Retina (tissue), 1 donor: Measurements from ENCODE around the gene CAMK4.
A peak's percentile ranks its signal among the peaks of the same experiment; 100 is the strongest.

ENCODE experiments used
- DNase-seq: peaks from one replicate; pipeline ENCODE4 v3.0.0-alpha.2; 2016

The CAMK4 gene

GRCh38 chr5:111502956-111503355 lies 278.8 kb downstream of the CAMK4 start:
- DNase-seq, result no peak

- DNase-seq, result no peak
Observed at GRCh38 chr5:111505096-111505495, 280.9 kb downstream of the CAMK4 start.

GRCh38 chr5:111507276-111507675 lies 283.1 kb downstream of the CAMK4 start:
- DNase-seq, result no peak

- no peak for DNase-seq
Observed at GRCh38 chr5:111509119-111509518, 284.9 kb downstream of the CAMK4 start.

GRCh38 chr5:111511174-111511830 lies 287.1 kb downstream of the CAMK4 start:
- no peak for DNase-seq

- DNase-seq, result no peak
Observed at GRCh38 chr5:111511831-111512374, 287.7 kb downstream of the CAMK4 start.

- peak; percentile 97 for DNase-seq
Observed at GRCh38 chr5:111512375-111513130, 288.4 kb downstream of the CAMK4 start, which contains the start of gene STARD4. Gene STARD4, minus strand, starts transcription at chr5:111512535. Its CDS starts 5,102 bp downstream, at chr5:111507433.

GRCh38 chr5:111513131-111513520 lies 288.9 kb downstream of the CAMK4 start:
- DNase-seq, result no peak

GRCh38 chr5:111514087-111514486 lies 289.9 kb downstream of the CAMK4 start:
- DNase-seq, result no peak

GRCh38 chr5:111517853-111518501 lies 293.8 kb downstream of the CAMK4 start:
- DNase-seq, result no peak

GRCh38 chr5:111518777-111519176 lies 294.6 kb downstream of the CAMK4 start:
- no peak for DNase-seq

- no peak for DNase-seq
Observed at GRCh38 chr5:111520908-111521307, 296.7 kb downstream of the CAMK4 start.

- no peak for DNase-seq
Observed at GRCh38 chr5:111528056-111528455, 303.9 kb downstream of the CAMK4 start.

- DNase-seq, result no peak
Observed at GRCh38 chr5:111530298-111530740, 306.1 kb downstream of the CAMK4 start.

- no peak for DNase-seq
Observed at GRCh38 chr5:111532886-111533582, 308.9 kb downstream of the CAMK4 start.

- DNase-seq, result no peak
Observed at GRCh38 chr5:111535879-111536549, 311.8 kb downstream of the CAMK4 start.

- DNase-seq, result no peak
Observed at GRCh38 chr5:111537141-111538024, 313.2 kb downstream of the CAMK4 start.
